Measurements from ENCODE around the gene TRPT1.
A peak's percentile ranks its signal among the peaks of the same experiment; 100 is the strongest.

Gene TRPT1

GRCh38 chr11:64241491-64242374 is 15.7 kb upstream of the TRPT1 start:
- no peak for DNase-seq (ENCODE audit: extremely low read depth, low read depth)
- TF ChIP-seq CTCF (IDR thresholded peaks at IDR 0.05; ENCODE audit: low read depth, low read length) = no peak

GRCh38 chr11:64241241-64241490 is 15.2 kb upstream of the TRPT1 start:
- TF ChIP-seq CTCF (IDR thresholded peaks at IDR 0.05; ENCODE audit: low read depth, low read length) = no peak
- DNase-seq (ENCODE audit: extremely low read depth, low read depth) = peak; percentile 99

GRCh38 chr11:64240435-64241240 is 14.7 kb upstream of the TRPT1 start, which contains the start of gene FKBP2:
TSS of gene FKBP2 (plus strand) at chr11:64241095. CDS start at chr11:64242388, 1,293 bp downstream.
- DNase-seq (ENCODE audit: extremely low read depth, low read depth) = peak; percentile 94
- TF ChIP-seq CTCF (IDR thresholded peaks at IDR 0.05; ENCODE audit: low read depth, low read length) = no peak

GRCh38 chr11:64239662-64240434 is 13.9 kb upstream of the TRPT1 start:
- no peak for TF ChIP-seq CTCF (IDR thresholded peaks at IDR 0.05; ENCODE audit: low read depth, low read length)
- no peak for DNase-seq (ENCODE audit: extremely low read depth, low read depth)

- no peak for DNase-seq (ENCODE audit: extremely low read depth, low read depth)
- TF ChIP-seq CTCF (IDR thresholded peaks at IDR 0.05; ENCODE audit: low read depth, low read length) = no peak
Observed at GRCh38 chr11:64238999-64239398, 13.0 kb upstream of the TRPT1 start.

- DNase-seq (ENCODE audit: extremely low read depth, low read depth) = no peak
- no peak for TF ChIP-seq CTCF (IDR thresholded peaks at IDR 0.05; ENCODE audit: low read depth, low read length)
Observed at GRCh38 chr11:64238076-64238475, 12.1 kb upstream of the TRPT1 start.

All from AG09319 (cell line).